Measurements from ENCODE around the gene NCOA1.
"Not testable (repeated sequence)": the region's sequence is repeated elsewhere in the genome, so short reads cannot be mapped to it uniquely, and the experiment has no call there.

The NCOA1 gene

DNA sequence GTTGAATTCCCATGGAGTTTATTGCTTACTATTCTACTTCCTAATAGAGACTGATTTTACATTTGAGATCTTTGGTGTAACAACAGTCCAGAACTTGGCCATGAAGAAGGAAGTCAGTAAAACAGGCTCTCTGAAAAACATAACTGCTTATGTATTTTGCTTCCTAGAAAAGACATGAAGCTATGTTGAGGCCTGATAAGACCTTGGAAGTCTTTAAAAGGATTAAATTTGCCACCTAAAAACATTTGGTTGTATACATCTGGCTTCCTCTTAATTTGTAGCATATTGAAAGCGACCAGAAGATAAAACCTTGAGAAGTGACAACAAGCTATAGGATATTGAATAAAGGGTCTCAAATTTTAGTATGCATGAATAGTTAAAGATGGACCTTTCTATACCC, 265.7 kb downstream of the NCOA1 start:
- DNase-seq: no peak

DNA sequence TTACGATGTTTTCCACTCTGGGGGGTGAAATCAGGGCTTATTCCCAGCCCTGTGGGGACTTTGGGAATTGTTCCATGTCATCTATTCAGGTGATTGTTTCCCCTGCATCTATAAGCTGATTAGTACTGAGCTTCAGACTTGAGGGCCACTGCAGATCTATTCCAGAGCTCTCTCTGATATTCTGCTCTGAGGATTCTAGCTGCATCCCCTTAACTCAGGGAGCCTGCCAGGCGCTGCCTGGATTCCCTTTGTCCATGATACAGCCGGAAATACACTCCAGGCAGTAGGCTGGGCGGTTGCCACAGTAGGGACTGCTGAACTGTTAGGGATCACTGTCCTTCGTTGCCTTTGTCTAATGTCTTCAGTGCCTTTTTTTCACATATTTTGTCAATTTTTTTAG, 270.8 kb downstream of the NCOA1 start:
- DNase-seq: no peak

DNA sequence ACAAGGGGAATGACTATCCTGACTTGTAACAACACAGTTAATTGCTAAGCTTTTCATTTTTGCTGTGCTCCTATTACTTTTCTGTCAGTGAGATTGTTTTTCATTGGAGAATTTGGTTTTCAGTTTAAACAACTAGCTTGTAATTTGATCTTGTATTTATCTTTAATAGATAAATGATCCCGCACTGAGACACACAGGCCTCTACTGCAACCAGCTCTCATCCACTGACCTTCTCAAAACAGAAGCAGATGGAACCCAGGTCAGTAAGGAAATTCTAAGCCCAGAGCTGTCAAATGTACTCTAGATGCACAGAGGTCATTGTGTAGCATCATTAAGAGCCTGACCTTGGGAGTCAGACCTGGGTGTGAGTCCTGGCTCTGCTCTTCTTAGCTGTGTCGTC, 271.5 kb downstream of the NCOA1 start:
- DNase-seq: no peak

DNA sequence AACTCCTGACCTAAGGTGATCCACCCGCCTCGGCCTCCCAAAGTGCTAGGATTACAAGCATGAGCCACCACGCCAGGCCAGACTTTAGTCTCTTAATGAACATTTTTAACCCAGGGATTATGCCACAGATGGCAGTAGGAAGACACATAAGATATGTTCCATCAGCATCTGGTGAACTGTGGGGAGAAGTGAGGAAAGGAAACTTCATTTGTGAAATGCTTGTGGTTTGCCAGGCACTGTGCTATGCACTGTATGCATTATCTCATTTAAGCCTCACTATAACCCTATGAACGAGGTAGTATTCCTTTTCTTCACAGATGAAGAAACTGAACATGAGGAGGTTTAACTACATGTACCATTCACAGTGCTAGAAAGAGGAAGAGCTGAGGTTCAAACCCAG, 272.8 kb downstream of the NCOA1 start:
- no peak for DNase-seq

DNA sequence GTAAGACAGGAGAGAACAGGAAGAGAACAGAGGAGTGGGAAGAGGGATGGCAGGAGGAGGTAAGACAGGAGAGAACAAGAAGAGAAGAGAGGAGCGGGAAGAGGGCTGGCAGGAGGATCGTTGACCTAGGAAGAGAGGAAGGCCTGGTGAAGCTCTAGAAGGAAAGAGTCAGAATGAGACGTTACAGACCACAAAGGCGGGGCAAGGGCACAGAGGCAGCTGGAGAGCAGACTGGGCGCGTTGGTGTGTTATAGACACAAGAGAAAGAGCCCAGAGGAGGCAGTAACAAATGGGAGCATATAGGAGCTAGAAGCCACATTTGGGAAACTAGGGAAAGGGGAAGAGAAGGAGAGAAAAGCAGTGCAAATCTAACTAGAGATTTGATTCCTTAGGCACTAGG, 275.6 kb downstream of the NCOA1 start:
- no peak for DNase-seq

DNA sequence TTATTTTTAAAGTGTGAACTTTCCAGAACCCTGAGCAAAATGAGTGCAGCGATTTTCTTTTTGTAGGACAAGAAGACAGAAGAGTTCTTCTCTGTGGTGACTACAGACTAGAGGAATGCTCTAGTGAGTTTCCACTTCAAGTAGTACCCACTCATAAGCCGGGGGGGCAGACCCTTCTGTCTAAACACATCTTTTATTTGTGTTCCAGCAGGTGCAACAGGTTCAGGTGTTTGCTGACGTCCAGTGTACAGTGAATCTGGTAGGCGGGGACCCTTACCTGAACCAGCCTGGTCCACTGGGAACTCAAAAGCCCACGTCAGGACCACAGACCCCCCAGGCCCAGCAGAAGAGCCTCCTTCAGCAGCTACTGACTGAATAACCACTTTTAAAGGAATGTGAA, 277.0 kb downstream of the NCOA1 start:
- no peak for DNase-seq

DNA sequence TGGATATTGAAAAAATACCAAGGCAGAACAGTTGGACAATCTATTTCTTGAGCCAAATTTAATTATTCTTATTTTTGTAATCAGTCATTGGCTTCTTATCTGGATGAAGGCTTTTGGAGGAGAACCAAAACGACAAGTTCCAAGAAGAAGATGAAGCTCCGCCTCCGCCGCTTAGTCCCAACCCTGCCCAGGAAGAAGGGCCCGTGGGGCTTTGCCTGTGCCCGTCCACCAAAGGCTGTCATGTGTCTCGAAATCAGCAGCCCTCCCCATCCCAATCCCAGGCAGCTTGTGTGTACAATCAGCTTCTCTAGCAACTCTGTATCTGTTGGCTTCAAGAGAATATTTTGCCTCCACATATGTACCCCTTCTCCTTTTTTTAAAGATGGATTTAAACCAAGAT, 277.5 kb downstream of the NCOA1 start:
- no peak for DNase-seq

DNA sequence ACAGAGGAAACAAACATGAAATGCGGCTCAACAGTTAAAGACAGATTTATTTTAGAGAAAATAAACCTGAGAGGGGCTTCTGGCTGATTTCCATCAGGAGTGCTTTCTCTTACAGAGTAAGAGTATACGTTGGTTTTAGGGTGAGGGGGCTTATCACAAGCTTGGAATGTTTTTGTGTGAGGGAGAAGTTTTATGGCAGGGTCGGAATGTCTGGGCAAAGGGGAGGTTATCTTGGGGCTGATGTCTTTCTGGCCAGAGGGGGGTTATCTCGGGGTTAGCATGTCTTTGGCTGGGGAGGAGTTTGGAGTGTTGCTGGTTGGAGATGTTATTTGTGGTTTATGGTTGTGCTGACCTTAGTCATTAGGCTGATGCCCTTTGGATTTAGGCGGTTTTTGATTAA, 280.0 kb downstream of the NCOA1 start:
- no peak for DNase-seq

DNA sequence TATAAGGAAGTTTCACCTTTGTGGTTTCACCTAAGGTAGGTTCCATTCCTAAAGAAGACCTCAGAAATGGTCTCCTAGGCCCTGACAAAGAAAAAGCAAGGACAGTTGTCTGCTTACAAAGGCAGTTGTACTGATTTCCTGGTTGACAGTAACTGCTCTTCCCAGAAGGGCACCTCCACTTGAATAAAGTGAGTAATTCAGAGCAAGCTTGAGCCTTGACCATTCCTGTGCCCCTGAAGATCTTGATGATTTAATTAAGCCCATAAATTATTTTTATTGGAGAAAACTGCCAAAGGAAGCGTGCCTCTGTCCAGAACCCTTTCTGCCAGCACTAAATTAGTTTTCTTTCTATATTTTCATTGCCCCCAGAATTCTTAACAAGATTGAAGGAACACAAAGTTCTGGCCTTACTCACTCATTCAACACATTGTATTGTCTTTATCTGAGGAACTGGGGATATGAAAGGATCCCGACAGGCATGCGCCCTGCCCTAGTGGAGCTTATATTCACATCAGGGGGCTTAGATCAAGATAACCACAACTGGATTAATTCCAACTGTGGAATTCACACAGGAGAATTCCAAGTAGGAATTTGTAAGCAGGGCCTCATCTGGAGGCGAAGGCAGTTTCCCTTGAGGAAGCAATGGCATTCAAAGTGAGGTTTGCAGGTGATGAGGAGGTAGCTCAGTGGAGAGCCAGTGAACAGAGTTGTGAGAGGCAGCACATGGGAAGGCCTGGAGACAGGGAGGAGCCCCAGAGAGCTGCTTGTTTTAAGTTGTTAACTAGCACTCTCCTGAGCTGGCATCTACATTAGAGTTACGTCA, 280.9 kb downstream of the NCOA1 start:
- DNase-seq: no peak

DNA sequence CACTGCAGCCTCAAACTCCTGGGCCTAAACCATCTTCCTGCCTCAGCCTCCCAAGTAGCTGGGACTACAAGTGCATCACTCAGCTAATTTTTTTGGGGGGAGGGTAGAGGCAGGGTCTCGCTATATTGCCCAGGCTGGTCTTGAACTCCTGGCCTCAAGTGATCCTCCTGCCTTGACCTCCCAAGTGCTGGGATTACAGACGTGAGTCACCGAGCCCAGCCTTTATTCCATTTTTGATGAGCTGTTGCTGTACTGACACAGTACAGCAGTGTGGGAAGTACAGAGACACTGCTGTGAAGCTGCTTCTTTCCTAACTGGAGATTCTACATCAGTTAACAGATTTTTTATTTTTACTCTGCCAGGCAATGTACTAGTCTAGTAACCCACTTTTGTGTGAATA, 283.3 kb downstream of the NCOA1 start:
- DNase-seq: no peak

DNA sequence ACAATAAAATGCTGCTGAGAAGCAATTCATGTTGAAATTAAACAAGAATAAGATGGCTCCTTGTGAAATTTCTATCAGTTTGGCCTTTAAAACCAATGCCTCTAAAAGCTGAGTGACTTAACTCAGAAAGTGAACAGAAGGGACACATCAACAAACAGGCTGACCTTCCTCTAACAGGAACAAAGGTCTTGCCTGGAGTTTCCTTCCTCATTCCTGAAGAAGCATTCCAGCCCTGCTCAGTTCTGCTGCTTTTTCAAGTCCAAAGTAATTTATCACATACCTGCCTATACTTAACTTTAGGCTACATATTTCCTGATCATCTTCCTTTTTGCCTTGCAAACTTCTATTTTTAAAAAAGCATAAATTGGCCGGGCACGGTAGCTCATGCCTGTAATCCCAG, 288.1 kb downstream of the NCOA1 start:
- no peak for DNase-seq

DNA sequence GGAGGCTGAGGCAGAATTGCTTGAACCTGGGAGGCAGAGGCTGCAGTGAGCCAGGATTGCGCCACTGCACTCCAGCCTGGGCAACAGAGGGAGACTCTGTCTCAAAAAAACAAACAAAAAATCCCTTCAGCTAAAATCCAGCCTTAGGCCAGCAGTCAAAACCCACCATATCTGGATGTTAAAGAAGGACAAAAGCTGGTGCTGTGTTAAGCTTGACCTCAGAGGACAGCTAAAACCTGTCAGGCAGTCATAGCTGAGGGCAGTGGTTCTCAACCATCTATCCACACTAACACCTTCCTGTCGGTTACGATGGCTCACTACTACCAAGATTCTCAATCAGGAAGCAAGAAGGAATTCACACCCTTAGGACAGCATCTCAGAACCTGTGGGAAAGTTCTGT, 292.6 kb downstream of the NCOA1 start:
- no peak for DNase-seq

DNA sequence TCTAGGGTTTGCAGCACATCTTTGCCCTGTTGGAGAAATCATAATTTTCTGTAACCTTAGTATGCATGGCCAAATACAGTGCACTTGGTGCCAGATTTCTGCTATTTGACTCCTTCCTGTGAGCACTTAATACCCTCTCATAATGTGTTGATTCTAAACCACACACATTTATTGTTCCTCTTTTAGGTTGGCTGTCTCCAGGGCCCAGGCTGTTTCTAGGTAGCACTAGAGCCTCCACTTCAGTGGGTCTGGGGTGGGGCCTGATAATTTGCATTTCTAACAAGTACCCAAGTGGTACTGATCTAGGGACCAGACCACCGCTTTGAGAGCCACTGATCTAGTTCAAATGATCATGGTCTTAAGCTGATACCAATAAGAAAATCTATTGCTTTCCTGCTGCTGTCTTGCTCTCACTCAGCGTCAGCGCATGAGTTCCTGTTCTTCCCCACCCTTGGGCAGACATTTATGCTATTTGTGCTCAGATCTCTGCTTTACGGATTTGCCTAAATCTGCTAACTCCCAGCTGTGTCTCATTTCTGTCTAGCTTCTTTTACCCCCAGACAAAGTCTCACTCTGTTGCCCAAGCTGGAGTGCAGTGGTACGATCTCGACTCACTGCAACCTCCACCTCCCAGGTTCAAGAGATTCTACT, 294.7 kb downstream of the NCOA1 start:
- DNase-seq: no peak

DNA sequence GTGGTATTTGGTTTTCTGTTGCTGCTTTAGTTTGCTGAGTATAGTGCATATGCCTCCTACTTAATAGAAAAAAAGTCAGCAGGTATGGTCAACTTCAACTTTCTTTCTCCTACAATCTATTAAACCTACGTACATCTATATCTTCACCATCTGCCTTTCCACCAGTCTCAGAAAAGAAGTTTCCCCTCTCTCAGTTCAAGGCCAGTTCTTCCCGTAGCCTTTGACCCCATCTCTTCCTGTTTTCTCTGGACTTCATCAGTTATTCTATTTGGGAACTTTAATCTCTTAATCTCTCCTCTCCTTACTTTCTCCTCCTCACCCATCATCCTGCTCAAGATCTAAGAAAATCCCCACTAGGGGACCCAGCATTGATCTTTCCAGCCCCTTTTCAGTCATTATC, 296.5 kb downstream of the NCOA1 start:
- DNase-seq: no peak

DNA sequence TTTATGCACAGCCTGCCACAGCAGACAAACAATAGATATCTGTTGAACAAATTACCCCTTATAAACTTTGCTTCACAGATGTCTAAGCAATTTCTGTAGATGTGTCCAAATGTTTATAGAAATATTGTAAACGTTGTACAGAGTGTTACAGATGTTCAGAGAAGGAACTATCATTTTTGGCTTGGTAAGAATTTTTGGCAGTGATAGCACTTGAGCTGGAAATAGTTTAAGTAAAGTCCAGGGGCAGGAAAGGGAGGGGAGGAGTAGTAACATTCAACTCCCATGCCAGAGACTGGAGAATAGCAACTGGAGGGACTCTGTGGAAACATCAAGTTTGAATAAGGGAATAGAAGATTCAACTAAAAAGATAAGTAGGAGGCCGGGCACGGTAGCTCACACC, 297.8 kb downstream of the NCOA1 start:
- no peak for DNase-seq

DNA sequence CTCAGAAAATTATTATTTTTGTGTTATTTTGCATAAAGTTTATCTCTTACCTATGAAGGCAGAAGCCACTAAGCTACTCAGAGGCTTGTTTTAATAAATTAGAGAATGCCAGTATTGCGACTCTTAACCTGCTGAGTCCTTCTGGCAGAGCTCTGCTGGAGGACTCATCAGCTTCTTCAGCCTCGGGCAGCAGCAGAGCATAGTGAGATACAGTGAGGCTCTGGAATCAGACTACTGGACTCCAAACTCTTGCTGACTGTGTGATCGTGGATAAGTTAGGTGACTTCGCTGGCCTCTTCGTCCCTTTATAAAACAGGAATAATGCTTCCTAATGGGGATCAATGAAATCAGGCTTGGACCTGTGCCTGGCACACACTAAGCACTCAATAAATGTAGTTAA, 300.4 kb downstream of the NCOA1 start:
- no peak for DNase-seq

DNA sequence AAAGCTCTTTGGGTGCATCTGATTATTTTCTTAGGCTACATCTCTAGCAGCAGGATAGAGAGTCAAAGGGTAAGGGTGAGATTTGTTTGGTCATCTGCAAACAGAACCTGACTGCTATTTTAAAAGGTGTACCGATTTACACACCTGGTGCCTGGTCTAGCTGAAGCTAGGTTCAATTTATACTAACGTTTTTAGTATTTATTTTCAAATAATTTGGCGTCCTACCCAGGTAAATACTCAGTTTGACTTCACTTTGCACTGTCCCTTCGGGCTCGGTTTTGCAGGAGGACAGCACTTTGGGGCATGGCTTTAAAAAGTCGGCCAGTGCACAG, 301.5 kb downstream of the NCOA1 start:
- no peak for DNase-seq

DNA sequence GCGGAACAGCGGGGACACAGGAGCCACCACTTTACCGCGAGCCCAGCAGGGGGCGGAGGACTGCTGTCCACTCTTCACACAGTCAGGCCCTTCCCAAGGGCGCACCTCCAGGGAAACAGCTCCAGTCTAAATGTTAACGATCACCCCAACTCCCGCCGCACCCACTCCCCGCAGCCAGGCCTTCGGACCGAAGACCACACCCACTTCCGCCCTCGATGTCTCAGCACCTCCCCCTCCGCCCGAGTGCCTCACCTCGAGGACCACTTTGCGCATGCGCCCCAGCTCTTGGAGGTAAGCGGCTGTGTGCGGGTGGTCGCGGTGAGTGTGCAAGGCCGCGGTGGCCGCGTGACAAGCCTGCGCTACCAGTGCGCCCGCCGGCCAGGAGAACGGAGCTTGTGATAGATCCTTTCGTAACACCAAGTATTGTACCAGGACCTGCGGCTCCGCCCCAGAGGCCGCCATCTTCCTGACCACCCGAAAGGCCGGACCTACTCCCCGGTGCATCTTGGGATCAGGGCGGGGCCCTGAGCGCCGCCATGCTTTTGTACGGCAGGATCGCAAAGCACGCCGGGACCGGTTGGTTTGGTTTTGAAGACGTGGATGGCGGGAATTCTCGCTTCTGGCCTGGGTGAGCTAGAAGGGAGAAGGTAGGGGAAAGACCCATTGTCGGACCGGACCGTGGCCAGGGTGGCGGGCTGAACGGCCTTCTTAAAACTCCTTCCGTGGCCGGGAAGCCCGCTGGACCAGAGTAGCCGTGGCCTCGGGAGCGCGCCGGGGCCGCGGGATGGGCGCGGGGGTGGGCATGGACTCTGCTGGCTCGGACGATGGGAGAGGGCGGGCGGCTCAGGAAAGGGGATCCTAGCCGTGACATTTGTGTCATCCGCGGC, 302.1 kb downstream of the NCOA1 start, which contains the start of the genes CENPO and PTRHD1:
Gene CENPO (plus strand): TSS at position 552 of the 887 bp plus-strand sequence. CDS start 495 bp downstream, outside the sequence.
Gene PTRHD1 (minus strand): TSS at position 518 of the 887 bp plus-strand sequence. CDS start 14 bp downstream, at position 504.
- peak; percentile 92 to 99 (median 96) for DNase-seq

DNA sequence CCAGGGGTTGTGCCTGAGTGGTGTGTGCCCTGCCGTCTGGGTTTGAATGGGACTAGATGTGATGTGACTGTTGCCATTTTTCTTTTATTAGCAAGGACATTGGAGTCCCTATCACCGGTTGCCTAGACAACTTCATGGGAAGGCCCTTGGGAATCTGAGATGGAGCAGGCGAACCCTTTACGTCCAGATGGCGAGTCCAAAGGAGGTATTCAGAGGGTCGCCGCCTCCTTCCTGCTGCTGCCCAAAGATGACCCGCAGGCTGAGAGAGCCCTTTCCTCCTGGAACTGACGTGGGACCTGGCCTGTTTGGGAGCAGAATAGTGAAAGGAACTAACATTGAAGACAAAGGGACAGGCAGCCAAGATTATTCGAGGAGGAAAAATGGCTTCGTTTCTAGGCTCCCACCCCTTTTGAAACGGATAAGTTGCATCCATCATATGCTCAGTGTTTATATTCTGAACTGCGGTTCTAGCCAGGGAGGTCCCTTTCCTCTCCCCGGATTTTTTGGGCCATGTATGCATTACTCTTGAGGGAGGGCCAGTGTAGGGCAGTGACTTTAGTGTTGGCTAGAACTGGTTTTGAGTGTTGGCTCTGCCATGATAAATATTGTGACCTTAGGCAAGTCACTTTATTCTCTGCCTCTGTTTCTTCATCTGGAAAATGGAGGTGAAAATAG, 302.8 kb downstream of the NCOA1 start:
- no peak for DNase-seq

DNA sequence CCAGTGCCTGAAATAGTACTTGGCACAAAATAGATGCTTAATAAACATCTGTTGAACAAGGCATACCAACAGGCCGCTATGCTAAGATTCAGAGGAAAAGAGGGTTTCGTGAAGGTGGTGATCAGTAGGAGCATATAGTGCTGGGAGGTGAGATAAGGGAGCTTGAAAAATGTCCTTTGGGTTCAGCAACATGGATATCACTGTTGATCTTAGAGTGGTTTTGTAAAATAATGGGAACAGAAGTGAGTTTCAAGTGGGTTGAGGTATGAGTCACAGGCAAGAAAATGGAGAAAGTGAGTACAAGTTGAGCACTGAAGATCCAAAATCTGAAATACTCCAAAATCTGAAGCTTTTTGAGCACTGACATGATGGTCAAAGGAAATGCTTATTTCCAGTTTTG, 306.6 kb downstream of the NCOA1 start:
- DNase-seq: no peak

DNA sequence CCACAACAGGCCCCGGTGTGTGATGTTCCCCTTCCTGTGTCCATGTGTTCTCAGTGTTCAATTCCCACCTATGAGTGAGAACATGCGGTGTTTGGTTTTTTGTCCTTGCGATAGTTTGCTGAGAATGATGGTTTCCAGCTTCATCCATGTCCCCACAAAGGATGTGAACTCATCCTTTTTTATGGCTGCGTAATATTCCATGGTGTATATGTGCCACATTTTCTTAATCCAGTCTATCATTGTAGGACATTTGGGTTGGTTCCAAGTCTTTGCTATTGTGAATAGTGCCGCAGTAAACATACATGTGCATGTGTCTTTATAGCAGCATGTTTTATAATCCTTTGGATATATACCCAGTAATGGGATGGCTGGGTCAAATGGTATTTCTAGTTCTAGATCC, 309.4 kb downstream of the NCOA1 start:
- DNase-seq: not testable (repeated sequence)

DNA sequence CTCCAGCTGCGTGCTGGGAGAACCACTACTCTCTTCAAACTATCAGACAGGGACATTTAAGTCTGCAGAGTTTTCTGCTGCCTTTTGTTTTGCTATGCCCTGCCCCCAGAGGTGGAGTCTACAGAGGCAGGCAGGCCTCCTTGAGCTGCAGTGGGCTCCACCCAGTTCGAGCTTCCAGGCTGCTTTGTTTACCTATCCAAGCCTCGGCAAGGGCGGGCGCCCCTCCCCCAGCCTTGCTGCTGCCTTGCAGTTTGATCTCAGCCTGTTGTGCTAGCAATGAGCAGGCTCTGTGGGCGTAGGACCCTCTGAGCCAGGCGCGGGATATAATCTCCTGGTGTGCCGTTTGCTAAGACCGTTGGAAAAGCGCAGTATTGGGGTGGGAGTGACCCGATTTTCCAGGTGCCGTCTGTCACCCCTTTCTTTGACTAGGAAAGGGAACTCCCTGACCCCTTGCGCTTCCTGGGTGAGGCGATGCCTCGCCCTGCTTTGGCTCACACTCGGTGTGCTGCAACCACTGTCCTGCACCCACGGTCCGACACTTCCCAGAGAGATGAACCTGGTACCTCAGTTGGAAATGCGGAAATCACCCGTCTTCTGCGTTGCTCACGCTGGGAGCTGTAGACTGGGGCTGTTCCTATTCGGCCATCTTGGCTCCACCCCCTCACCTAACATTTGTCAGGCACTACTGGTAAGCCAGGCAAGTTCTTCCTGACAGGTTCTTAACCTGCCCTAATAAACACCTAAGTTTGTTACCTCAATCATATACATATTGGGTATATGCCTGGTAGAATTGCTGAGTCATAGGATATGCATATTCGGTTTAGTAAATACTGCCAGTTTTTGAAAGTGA, 315.0 kb downstream of the NCOA1 start:
- DNase-seq: not testable (repeated sequence)

All from stimulated activated naive CD4-positive, alpha-beta T cell (primary cell).